Left kidney (tissue), 2 donors: ENCODE measurements around the gene RECK. TPM values are rescaled to one million over a fixed set of nuclear protein-coding genes. Genes with fewer than 3 reads are reported as not detected.

Experiments used
- DNase-seq: peaks from one replicate; pipeline ENCODE4 v3.0.0-alpha.2; 2013
- polyA plus RNA-seq: library from polyadenylated mRNA; unstranded; fragments of 120-200 nt; gene quantifications from one replicate; pipeline ENCODE4 v1.2.1, GENCODE V29; 2013; ENCODE audit not compliant: insufficient read length

RECK gene
- polyA plus RNA-seq, 1 donor, result 30.0 TPM

DNA sequence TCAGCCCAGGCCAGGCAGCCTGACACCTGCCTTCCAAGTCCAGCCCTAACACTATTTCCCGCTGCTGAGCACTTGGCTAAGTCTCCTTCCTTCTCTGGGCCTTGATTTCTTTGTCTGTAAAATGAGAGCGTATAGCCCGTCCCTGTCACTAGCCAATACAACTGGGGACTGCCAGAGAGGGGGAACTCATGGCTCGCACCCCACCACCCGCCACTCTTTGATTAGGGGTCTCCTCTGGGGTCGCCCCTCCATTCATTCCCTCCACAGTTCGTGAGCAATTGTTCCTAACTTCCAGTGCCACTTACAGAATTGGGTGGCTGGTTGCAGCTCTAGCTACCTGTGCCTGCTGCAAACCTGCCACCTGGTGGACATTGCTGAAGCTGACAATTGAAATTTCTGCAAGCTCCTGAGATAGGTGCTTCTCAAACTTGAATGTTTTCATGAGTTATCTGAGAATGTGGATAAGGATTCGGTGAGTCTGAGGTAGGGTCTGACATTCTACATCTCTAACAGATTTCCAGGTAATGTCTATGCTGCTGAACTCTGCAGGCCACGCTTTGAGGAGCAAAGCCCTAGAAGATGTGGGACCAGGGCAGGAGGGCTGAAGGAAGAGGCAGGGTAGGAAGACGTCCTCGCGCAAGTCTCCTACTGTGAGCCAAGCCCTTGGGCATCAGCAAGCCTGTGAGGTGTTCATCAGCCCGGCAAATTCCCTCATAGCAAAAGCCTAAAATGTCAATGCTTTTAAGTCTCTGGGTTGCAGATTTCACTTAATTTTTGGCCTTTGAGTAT lies 13.3 kb upstream of the RECK start:
- DNase-seq, result peak; percentile 69

DNA sequence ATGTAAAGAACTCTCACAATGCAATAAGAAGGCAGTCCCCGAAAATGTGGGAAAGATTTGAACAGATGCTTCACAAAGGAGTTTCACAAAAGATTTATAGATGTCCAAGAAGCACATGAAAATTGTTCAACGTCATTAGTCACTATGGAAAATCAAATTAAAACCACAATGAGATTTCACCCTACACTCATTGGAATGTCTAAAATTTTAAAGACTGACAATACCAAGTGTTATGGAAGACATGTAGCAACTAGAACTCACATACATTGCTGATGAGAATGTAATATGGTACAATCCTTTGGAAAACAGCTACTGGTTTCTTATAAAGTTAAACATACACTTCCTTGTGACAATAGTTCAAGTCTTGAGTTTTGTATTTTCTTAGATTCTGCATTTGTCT lies 11.0 kb upstream of the RECK start:
- no peak for DNase-seq

DNA sequence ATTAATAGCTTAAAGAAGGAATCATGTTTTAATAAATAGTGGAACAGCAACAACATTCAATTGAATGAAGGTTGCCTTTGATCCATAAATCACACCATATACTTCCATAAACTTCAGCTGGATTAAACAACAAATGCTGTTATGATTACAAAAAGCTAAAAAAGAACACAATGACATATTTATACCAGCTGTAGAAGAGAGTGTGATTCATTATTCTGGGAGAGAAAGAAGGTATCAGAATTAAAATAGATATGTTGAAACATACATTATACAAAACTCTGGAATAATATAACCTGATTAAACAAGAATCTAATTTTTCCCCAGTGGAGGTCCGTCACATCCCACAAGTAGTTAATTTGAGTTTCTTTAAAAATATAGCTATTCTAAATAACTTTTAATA lies 7.5 kb upstream of the RECK start:
- no peak for DNase-seq

DNA sequence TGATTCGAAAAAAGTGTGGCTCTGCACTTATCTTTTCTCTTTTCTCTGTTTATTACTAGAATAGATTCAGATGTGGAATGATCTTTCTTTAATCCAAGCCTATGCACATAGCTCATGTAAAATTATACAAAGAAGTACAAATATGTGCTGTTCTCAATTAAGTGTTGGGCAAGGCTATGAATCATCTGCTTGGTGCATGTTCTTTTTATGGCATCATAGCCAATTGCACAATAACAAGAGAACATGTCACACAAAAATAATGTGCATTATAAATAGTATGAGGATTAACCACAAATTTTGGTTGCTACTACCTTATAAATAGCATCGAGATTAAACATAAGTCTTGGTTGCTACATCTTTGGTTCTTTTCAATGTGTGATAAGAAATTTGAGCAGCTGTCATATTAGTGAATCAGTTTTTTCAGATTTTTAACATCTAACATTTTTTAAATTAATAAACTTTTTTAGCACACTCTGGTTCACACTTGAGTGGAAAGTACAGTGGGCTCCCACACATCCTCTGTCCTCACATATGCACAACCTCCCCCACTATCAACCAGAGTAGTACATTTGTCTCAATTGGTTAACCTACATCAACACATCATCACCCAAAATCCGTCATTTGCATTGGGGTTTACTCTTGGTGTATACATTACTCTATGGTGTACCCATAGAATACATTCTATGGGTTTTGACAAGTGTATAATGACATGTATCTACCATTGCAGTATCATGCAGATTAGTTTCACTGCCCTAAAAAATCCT lies 6.8 kb upstream of the RECK start:
- DNase-seq, result no peak

DNA sequence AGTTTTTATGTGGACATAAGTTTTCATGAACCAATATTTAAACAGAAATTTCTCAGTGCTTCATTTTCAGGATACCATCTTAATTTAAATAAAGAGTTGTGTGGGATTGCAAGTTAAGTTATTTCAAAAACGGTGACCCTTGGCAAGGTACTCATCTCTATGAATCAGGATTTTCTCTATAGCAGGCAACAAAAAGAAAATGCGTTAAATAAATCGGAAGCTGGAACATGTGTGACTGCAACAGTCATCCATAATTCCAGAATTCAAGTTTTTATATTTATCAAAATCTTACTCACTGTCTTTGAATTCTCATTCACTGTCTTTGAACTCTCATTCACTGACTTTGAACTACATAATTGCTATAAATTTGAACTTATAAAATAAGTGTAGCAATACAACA lies 5.8 kb upstream of the RECK start:
- DNase-seq, result no peak

DNA sequence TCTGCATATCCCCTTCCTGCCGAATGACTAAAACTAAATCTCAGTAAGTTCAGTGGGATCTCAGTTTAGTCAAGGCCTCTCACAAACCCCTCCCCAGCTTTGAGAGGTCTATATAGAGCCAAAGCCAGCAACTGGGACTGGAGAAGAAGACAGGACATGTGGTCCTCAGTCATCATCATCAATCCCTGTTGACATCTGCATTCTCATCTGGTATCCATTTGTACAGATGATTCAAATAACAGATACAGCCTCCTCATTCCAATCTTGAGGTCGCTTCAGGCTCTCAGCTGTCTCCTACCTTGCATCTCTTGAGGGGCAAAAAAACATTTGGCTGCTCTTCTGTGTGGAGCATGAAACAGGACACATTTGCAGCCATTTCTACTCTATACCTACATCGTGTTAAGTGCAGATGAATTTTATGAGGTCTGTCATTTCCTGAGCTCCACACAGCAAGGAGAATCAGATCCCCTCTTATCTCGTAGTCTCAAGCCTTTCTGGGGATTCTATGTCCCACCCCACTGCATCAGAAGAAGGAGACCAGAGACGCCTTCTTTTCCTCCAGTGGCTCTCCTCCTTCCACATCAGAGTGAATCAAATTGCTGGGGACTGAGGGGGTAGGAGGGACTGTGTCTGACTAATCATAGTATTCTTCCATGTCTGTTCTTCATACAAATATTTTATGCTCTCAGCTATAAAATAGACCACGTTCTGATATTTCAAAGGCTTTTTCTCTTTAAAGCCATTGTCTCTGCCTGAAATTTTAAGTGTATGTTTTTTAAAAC lies 4.7 kb upstream of the RECK start:
- no peak for DNase-seq

DNA sequence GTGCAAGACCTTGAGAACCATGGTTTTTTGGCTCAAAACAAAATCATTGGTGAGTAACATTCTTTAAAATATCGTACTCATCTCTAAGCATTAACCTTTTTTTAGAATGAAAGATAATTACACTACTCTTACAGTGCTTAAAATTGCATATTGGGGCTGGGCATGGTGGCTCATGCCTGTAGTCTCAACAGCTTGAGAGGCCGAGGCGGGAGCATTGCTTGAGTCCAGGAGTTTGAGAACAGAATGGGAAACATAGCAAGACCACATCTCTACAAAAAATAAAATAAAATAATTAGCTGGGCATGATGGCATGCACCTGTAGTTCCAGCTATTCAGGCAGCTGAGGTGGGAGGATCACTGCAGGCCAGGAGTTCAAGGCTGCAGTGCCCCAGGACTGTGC lies 2.9 kb upstream of the RECK start:
- no peak for DNase-seq

DNA sequence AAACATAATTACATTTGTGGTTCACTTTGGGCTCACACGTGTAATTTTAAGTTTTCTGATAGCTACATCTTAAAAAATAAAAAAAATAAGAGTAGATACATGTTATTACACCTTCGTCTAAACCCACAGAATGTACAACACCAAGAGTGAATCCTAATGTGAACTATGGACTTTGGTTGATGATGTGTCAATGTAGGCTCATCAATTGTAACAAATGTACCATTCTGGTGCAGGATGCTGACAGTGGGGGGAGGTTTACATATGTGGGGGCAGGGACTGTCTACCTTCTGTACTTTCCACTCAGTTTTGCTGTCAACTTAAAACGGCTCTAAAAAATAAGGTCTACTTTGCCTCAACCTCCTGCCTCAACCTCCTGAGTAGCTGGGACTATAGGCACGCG lies 2.5 kb upstream of the RECK start:
- DNase-seq, result no peak

DNA sequence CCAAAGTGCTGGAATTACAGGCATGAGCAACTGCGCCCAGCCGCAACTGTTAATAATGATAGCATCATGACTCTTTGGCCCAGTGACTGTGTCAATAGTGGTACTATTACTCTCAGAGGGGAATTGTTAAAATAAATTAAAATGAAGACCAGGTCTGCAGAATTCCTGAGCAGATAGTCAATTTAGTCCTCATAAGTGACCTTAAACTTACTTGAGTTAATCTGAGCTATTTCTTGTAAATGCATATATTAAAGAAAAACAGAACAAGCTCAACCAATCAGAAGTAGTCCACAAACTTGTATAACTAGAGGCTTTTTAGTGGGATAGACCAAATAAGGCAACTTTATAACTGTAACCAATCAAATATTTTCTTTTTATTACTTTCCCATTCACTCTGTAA lies 1.7 kb upstream of the RECK start:
- DNase-seq, result no peak

DNA sequence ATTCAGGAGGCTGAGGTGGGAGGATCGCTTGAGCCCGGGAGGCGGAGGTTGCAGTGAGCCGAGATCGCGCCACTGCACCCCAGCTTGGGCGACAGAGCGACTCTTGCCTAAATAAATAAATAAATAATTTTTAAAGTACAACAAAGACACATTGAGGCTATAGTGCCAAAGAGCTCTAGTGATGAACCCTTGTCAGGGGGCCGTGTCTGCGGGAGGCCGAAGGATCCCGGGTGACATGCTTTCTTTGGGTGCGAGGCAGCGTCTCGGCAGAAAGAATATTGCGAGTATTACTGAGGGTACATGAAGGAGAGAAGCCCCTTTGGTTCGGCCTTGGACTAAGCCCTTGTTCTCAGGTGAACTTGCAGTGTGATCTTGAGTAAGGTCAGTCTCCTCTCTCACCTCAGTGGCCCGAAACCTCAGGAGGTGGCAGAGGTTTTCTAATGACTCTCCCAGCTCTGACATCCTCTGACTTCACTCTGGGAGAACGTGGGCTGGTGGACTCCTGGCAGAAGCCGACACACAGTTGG lies 397 bp upstream of the RECK start:
- no peak for DNase-seq

DNA sequence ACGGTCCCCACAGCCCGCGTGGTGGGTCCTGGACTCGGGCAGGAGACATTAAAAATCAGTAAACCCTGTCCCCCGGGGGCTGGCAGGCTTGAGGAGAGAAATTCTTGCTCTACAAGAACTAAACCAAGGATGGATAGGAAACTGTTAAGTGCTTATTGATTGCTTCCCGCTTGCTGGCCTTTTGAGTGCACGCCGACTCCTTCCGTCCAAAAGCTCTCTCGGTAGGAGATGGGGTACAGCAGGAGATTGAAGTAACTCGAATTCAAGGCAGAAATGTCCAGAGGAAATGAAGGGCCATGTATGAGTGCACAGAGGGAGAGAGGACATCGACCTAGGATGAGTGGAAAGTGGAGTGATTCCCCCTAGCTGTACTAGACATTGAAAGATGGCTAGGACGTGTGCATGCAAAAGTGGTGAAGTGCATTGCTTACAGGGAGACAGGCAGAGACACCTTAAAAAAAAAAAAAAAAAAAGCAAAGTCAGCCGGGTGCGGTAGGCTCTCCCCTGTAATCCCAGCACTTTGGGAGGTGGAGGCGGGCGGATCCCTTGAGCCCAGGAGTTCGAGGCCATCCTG lies 923 bp downstream of the RECK start:
- DNase-seq, result peak; percentile 27

DNA sequence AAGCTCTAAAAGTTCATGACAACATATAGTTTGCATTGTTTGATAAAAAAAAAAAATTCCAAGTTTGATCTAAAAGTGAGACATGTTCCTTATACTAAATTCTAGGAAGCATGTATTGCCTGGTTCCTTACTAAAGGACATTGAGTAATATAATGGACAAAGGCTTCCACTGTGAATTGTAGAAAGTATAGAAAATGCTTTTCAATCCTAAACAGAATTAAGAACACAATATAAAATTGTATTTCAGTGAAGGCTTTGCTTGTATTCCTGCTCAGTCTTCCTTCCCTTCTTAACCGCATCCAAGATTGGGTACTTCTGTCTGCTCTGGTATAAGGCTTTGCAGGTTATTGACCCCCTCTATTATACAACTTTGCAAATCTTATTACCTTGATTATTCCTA lies 2.4 kb downstream of the RECK start:
- DNase-seq, result no peak

DNA sequence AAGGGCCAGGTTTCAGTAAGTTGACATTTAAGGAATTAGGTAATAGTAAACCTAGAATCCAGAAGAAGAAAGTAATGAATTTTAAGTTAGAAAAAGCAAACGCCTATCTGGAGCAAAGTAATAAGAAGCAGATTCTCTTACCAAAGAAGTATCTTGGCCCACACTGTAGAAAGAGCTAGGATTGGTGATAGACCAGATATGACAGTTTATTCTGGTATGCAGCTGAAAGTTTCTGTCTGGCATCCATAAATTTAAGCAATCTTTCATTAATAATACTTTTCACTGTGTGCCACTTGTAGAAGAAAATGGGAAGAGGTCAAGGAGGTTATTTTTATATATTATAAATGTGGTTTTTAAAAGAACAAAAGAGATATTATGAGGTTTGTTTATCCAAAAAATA lies 3.0 kb downstream of the RECK start:
- no peak for DNase-seq

DNA sequence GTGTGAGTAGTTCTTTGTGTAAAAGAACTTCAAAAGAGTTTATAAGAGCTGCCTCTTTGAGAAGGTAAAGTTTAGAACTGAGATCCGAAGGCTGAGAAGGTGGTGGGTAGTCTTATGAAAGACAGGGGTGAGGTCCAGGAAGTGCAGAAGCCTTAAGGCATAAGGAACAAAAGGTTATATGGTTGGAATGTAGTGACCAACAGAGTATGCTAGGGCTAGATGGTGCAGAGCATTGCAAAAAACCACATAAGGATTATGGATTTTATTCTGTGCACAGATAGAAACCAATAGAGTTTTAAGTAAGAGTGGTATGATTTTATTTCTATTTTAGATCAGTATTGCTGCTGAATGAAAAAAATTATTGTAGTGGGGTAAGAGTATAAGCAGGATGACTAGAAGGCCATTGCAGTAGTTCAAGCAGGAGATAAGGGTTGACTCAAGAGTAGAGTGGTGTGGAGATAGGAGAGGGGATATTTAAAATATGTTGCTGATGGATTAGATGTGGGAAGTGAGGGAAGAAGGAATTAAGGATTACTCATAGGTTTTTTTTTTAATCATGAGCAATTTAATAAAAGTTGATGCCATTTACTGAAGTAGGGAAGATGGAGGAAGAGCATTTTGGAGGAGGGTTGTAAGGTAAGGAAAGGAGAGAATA lies 3.7 kb downstream of the RECK start:
- no peak for DNase-seq

DNA sequence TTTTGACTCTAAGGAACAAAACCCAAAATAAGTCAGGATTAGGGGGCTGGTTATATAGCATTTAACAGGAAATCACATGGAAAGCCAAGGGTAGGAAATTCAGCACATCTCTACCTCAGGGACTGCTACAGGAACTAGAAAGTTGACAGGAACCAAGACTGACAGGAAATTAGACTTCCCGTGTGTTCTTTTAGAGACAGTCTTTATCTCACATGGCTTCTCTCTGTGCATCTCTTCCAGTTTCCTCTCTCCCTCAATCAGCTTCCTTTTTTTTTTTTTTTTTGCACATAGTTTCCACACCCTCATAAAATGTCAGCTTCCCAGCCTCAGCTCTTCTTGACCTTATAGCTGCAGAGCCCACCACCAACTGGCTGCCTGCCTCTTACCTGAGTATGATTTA lies 4.8 kb downstream of the RECK start:
- DNase-seq, result no peak

DNA sequence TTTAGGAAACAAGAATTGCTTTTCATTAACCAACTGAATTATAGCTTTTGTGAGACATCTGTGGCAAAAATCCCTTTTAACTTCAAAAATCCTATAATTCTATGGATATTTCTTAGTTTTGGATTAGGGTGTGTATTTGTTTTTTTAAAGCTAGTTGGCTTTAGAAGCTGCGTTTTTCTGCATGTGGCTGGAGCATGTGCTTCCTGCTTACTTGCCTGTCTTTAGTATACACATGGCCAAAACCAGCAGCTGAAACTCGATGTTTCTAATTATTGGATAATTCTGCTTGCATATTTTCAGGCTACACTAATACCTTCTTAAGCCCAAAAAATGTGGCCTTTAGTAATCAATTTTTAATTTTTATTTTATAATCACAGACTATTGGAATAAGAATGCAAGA lies 8.9 kb downstream of the RECK start:
- no peak for DNase-seq

DNA sequence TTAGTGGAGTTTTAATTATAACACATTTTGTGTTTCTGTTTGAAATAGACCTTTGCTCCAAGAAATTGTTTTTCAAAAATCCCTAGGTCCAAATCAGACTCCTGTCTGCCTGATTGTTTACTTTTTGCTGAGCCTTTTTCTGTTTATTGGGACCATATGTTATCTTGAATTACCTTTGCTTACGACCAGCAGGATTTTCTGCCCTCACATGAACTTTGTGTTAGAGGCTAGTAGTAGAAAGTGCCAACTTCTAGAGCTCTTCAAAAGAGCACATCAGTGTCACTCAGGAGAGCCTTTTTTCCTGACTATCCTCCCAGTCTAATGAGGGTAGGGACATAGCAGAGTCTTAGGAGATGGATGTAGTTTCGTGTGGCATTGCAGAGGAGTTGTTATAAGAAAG lies 10.2 kb downstream of the RECK start:
- DNase-seq, result no peak

DNA sequence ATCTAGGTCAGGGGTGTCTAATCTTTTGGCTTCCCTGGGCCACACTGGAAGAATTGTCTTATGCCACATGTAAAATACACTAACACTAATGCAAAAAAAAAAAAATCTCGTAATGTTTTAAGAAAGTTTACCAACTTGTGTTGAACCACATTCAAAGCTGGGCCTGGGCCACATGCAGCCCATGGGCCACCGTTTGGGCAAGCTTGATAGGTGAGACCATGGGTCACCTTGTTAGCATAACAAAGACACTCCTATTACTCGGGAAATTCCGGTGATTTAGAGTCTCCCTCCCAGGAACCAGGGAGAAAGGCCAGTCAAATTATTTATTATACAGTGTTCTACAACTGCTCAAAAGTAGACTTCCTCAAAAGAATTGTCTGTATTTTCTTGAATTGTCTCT lies 12.7 kb downstream of the RECK start:
- no peak for DNase-seq

DNA sequence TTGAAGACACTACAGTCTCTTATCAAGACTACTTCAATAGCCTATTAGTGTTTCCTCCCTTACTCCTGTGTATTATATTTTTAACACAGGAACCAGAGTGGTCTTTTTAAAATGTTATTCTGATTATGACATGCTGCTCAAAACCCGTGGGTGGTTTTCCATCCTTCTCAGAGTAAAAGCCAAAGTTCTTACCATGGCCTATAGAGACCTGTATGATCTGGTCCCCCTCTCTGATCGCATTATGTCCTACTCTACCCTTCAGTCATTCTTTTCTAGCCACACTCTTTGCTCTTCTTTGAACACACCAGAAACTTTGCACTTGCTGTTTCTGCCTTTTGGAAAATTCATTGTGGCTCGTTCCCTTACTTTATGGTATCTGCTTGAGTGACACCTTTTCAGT lies 13.8 kb downstream of the RECK start:
- no peak for DNase-seq

DNA sequence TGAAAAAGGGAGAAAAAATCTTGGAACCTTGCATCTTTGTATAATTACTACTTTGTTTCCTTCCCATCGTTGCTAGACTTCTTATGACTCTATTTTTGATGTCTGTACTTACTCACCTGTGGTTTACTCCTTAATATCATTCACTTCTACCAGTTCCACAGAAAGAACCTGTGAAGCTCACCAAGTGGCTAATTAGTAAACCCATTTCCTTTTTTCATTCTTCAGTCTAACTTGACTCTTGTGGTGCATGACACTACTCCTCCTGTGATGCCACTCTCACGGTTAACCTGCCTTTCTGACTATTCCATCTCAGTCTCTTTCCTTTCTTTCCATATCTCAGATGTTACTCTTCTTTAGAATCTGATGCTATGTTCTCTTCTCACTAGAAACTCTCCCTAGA lies 14.6 kb downstream of the RECK start:
- DNase-seq, result no peak

DNA sequence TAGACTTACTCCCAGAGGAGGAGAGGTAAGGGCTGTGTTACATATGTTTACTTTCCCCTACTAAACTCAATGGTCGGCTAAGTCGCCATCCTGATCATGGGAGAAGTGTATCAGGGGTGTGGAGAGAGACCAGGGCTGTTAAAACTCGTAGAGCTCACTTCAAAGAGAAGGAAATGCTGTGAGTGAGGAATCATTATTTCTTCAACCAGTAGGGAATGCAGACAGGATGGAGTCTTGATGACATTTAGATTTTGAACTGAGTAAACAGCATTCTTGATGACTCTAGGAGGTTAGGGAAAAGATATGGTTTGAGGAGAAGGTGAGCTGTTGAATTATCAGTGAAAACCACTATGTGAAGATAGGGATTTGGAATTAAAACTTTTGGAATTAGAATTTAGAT lies 17.3 kb downstream of the RECK start:
- no peak for DNase-seq

DNA sequence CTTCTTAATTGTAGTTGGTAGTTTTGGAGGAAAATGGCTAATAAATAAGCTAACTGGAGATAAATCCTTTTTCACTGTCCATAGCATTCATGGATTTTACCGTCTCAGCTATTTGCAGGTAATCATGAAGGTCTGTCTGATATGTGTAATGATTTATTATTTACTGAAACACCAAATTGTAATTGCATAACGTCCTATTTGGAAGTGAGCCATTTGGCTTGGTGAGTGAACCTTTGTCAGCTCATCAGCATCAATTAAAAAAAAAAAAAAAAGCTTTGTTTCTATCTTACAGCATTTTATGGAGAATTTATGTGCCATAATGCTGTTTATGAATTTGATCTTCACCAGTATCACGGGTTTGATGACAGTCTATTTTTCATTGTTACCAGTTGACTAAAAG lies 20.2 kb downstream of the RECK start:
- no peak for DNase-seq
